ENCODE data around the gene AATF.

AATF gene

GRCh38 chr17:36931096-36931696 is 17.6 kb upstream of the AATF start:
- no peak for DNase-seq

- DNase-seq, result no peak
These were observed 16.9 kb upstream of the AATF start for GRCh38 chr17:36931697-36932382.

DNA sequence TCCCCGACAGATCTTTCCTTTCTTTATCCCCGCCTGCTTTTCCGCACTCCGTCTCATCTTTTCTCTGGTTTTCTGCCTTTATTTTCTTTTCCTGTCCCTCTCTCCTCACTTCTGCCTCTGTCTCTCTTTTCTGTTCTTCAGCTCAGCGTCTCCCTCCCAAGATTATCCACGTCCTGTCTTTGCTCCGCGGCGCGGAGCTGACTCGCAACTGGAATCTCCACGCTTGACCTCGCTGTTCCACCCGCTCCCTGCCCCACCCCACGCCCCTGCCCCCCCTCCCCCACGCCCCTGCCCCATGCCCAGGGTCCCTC is 16.4 kb upstream of the AATF start:
- no peak for DNase-seq

GRCh38 chr17:36932694-36933511 is 15.9 kb upstream of the AATF start:
- DNase-seq, result no peak

DNA sequence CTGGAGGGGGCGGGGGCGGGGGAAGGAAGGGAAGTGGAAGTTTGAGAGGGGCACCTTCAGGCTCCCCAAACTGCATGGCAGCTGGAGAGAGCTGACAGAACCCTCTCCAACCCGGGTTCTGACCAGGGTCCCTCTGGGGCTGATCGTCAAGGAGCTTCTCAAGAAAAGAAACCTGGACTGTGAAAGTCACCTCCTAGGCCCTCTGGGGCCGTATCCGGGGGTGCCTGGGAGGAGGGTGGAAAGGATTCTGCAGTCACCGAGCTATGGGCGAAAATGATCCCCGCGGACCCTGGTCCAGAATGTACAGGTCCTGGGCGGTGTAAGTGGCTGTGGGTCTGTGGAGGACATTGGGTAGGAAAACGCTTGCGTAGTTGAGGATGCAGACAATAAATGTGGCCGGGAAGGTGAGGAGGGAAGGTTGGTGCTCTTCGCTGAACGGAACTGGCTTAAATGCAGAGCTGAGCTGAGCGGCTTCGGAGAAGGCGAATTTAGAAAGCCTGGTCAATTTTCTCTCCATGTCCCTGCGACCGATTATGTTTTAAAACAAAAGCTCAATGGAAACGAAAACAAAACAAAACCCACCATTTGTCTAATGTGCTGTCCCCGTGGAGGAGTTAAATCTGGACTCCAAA is 15.1 kb upstream of the AATF start:
- DNase-seq, result no peak

DNA sequence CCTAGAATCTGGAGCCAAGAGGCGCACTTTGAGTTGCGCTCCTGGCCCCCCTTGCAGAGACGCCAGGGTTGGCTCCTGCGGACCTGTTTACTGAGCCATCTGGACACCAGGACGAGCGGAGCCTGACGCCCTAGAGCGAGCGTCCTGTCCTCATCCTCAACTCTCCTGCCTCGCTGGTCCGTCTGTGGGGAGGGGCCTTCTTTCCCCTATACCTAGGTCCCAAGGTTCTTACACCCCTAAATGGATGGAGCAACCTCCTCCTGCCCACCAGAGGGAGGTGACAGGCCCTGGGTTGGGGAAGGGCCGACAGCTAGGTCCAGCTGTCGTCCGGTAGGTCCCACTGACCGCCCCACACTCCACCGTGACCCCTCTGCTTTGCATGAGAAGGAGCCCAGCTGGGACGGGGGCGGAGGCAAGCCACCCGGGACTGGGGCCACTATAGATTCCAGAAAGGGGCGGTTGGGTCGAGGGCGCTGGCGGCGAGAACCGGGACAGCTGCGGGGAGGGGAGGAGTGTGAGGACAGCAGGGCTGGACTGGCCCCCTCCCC is 14.5 kb upstream of the AATF start:
- DNase-seq, result no peak

DNA sequence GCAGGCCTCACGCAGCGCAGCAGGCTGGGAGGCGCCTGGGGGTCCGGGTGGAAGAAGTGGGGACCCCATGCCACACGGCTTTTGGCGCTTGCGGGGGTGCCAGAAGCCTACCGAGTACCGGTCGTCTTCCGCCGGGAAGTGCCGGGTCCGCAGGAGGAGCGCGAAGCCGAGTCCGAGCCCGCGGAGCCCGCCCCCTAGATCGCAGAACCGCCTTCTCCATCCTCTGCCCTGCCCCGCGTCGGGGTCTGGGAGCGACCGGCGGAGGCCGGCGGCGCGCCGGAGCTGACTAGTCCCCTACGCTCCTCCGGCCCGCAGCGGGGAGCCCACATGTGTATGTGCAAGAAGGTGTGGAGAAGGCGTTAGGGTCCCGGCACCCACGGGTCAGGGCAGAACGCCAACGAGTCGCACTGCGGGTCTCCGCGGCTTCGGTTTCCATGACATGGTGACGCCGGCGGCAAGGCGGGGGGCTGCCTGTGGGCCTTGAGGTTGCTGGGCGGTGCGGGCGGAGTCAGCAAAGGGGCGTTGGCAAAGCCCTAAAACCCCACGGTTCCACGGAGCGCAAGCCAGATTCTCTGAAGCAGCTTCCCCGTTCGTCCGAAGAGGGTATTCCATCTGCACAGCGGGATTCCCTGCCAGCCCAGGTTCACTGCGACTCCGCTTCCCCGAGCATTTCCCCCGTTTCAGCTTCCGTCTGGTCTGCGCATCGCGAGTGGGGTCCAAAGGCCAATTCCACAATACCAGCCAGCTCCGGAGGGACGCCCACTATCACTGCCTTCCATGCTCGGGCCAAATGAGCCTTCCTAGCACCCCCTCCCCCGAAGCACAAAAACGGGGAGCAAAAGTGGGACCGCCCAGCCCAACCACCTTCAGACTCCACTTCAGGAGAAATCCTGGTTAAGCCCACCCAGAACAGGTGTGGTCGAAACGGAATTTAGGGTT is 13.8 kb upstream of the AATF start:
- DNase-seq, result no peak

DNA sequence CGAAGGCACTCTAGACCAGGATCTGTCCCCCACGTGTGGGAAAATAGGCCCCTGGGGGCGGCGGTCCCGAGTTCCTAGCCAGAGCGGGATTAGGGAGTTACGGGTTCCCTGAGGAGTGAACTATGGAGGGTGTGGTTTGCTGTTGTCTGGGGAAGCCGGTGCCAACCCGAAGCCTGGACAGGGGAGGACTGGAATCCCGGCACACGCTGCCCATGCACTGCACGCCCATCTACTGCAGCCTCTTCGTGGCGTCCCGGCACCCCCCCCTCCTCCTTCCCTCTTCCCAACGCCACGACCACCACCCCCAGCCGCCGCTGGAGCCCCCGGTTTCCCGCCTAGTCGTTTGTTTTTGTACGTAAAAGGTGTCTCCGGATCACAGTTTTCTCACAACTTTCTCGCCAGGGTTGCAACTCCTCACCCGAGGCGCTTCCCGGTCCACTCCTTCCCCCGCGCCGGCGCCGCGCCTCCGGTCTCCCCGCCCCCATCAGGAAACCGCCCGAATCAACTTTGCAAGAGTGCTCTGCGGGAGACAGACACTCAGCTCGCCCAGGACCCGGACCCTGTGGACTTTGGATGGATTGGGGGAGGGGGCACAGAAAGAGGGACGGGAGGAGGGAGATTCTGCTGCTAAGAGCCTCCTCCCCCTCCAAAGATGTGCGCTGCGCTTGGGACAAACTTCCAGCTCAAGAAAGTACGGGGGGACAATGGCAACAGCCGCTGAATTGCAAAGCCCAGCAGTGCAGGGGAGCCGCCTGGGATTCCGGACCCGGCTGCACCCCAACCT is 12.9 kb upstream of the AATF start:
- no peak for DNase-seq

DNA sequence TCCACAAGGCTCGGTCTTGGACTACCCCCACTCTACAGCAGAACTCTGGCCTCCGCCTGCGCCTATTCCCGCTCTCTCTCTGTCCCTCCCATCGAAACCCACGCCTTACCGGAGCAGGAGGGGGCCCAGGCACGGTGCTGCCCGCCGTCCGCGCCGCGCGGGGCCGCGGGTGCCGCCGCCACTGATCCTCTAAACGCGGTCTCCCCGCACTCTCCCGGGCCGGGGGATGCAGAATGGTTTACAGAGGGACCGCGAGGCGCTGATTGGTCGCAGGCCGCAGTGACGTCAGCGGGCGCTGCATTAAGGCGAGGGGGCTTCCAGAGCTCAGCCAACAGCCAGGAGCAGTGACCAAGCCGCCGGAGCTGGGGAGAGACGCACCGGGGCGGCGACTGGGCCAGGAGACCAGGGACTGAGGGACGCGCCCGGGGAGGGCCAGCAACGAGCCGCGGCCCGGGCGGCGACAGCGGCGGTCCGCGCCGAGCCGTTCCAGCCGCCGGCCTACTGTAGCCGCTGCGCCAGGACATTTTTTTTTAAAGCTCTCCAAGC is 12.2 kb upstream of the AATF start:
- no peak for DNase-seq

DNA sequence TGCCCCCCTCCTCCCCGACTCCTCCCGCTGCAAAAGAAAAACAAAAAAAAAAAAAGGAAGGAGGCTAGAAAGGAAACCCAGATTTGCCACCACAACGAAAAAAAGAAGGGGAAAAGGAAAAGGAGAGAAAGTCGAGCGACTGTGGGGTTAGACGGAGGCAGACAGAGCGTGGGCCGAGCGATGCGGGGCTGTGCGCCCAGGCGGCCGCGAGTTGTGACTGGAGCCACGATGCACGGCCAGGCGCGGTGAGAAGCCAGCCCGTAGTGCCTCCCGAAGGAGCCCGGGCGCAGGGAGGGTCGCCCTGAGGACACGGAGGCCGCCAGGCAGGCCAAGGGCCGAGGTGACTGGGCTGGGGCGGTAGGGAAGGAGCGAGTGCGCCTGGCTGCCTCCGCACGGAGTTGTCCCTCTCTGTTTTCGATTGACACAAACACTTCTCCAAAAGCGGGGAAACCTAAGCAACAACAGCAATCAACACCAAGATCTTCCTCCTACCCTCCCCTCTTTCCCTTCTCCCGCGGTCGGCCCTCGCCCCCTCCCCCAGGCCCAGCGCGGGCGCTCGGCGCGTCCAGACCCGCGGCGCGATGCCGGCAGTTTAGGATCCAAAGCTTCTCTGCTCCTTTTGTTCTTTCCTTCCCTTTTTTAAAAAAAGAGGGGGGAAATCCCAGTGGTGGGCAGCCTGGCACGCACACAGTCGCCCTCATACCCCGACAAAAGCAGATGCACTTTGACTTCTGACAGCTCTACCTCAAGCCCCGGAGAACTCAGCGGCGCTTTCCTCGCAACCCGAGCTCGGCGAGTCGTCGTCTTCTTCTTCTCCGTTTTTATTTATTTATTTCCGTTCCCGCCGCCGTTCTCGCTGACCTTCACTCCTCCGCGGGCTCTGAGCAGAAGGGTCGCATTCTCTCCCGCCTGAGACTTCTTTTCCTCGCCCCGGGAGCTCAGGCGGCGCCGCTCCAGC is 11.5 kb upstream of the AATF start, which contains the start of gene LHX1:
Gene LHX1 (plus strand): TSS at position 475 of the 958 bp plus-strand sequence. CDS start 723 bp downstream, outside the sequence.
- no peak for DNase-seq

DNA sequence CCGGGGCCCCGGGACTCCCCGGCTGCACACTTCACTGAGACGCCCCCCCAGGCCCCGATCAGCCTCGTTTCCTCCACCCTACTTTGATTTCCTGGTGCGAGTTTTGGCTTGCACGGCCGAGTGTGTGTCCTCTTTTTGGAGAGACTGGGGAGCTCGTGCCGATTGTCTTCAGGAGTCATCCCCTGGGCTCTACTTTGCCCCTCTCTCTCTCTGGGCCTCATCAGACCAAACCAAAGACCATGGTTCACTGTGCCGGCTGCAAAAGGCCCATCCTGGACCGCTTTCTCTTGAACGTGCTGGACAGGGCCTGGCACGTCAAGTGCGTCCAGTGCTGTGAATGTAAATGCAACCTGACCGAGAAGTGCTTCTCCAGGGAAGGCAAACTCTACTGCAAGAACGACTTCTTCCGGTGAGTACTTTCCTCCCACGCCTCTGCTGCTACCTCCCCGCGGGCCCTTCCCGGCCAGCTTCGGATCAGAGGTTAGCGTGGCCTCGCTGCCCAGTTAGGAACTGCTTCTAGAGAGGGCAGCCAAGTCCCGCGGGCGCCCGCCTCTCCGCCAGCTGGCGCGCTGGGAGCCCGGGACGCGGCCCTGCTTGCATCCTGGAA is 10.7 kb upstream of the AATF start:
- no peak for DNase-seq

DNA sequence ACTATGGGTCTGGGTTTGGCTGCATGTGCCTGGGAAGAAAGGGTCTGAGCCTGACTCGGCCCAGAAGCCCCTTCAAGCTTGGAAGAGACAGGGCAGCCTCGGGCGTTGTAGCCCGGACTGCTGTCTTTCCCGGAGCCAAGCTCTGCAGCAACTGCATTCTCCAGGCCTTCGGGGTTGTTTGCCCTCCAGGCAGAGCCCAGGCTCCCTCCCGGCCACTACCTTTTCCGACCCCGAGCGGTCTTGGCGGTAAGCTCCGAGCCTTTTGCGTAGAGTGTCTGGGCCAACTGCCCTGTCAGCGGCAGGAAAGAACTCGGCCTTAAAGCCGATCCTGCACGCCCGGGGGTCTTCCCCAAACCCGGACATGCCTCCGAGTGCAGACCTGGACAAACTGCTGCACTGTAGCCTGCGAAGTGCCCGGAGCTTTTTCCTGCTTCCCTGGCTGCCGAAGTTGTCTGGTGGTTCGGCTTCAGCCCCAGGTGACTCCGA is 10.1 kb upstream of the AATF start:
- DNase-seq, result no peak

DNA sequence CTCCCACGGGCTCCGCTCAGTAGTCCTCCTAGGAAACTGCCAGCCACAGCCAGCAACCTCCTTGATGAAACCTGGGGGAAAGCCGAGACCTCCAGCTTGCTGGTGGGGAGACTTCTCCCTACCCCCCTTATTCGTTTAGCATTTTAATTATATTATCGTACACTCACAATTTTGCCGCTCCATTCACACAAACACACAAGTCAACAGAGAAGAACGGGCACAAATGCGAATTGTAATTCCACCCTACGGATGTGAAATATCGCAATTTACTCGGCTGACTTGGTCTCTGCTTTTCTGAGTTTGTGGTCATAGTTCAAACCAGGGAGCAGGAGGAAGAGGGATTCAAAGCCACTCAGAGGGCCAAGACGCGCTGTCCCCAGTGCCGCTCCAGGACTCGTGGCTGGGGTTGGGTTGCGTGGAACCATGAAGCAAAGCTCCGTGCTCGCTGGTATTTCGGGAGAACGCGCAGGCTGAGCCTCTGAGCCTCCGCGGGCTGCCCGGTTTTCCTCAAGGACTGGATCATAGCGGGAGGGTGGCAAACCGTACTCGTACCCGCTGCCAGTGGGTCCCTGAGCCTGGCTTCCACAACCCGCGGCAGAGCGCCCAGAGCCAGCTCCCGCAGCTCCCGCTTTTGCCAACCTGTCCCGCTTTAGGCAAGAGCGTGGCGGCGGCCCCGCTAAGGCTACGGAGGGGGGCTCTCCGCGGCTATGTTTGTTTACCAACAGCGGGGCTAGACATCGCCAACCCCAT is 9.5 kb upstream of the AATF start:
- DNase-seq, result no peak

DNA sequence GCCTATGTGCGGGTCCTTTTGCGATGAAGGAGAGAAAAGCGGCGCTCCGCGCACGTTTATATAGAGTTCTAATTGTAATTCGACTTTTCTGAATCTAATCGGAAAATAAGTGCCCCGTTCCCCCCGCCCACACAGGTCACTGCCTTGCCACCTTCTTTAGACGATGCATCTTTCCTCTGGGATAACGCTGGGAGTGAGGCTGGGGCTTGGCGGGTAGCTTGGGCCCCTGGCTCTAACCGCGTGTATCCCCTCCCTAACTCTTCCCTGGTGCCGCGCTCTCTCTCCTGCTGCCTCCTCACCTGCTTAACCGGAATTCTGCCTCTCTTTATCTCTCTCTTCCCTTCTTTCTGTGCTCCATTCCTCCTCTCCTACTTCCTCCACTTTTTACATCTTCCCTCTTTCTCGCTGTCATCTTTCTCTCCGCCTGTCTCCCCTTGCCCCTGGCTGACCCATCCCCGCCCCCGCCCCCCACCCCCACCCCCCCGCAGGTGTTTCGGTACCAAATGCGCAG is 8.9 kb upstream of the AATF start:
- DNase-seq, result no peak

GRCh38 chr17:36940313-36941264 is 8.2 kb upstream of the AATF start:
- no peak for DNase-seq

- DNase-seq, result no peak
These were observed 7.3 kb upstream of the AATF start for GRCh38 chr17:36941265-36942010.
